ENCODE results near the gene RRP1B.
"Not testable (repeated sequence)": the region's sequence is repeated elsewhere in the genome, so short reads cannot be mapped to it uniquely, and the experiment has no call there.

RRP1B gene

DNA sequence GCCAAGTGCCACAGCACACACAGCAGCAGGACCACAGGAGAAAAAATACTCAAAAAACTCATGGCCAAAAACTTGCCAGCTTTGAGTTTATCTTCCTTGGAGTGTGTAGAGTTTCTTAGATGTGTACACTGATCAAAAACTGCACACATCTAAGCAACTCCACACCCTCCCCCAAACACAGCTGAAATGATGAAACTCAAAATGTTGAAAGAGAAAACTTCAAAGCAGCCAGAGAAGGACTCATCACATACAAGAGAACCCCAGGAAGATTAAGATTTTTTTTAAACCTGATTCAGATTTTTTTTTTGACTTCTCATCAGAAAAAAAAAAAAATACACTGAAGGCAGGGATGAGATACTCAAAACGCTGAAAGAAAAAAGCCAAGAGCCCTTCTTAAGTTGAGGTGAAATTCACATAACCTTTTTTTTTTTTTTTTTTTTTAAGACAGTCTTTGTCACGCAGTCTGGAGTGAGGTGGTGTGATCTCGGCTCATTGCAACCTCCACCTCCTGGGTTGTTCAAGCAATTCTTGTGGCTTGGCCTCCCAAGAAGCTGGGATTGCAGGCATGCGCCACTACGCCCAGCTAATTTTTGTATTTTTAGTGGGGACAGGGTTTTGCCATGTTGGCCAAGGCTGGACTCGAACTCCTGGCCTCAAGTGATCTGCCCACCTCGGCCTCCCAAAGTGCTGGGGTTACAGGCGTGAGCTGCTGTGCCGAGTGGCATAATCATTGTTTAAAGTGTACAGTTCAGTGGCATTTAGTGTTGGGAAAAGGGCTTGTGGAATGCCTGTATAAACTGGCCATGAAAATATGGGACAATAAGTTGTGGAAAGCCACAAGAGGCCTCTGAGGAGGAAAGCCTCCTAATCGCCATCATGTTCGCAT lies 38.6 kb downstream of the RRP1B start:
- H3K9ac ChIP-seq (ENCODE audit: low read length): no peak overlapping the region
- peaks cover 8% of the 10 kb centered on the region for H3K36me3 ChIP-seq (ENCODE audit: control insufficient read depth, insufficient read depth, low read length)
- no peak overlapping the region for H4K8ac ChIP-seq (ENCODE audit: low read depth, low read length)
- H2BK5ac ChIP-seq (ENCODE audit: low read length): no peak overlapping the region
- no peak overlapping the region for H2BK15ac ChIP-seq (replicated peaks; ENCODE audit: low read depth)
- no peaks in the 10 kb centered on the region for H3K79me2 ChIP-seq (ENCODE audit: control insufficient read depth, insufficient read depth, low read length)
- no peak overlapping the region for H4K5ac ChIP-seq (ENCODE audit: low read length)
- H3K18ac ChIP-seq (ENCODE audit: low read length): no peak overlapping the region
- H3K56ac ChIP-seq (ENCODE audit: low read length): no peak overlapping the region
- H3K79me1 ChIP-seq (ENCODE audit: low read length): no peaks in the 10 kb centered on the region
- H3K4me3 ChIP-seq (ENCODE audit: low read length): no peak overlapping the region
- DNase-seq: no peak
- H3K27ac ChIP-seq (ENCODE audit: low read depth, low read length): no peak overlapping the region
- H3K23ac ChIP-seq (ENCODE audit: low read length): no peak overlapping the region
- H3K27me3 ChIP-seq (ENCODE audit: insufficient read depth, low read length, poor library complexity): no peaks in the 10 kb centered on the region
- H2BK120ac ChIP-seq (ENCODE audit: low read depth, low read length): no peak overlapping the region
- no CpG with 5 or more reads among the region's 11 CpGs for WGBS (ENCODE audit: extremely low coverage, insufficient coverage, low lambda C conversion rate)
- no peaks in the 10 kb centered on the region for H3K4me1 ChIP-seq (ENCODE audit: control insufficient read depth, low read depth, low read length)
- no peak overlapping the region for H3K4ac ChIP-seq (ENCODE audit: low read depth, low read length)
- H2AK5ac ChIP-seq (ENCODE audit: low read length): no peak overlapping the region
- no peak overlapping the region for H3K4me2 ChIP-seq (ENCODE audit: low read length)

DNA sequence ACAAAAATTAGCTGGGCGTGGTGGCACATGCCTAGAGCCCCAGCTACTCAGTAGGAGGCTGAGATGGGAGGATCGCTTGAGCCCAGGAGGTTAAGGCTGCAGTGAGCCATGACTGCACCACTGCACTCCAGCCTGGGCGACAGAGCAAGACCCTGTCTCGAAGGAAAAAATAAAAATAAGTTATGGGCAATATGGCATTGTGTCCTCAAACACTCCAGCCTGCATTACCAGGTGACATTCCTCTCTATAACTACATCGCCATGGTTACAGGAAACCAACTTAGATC lies 40.1 kb downstream of the RRP1B start:
- not testable (repeated sequence) for H3K4ac ChIP-seq (ENCODE audit: low read depth, low read length); H3K79me1 ChIP-seq (ENCODE audit: low read length); H4K8ac ChIP-seq (ENCODE audit: low read depth, low read length); H3K9ac ChIP-seq (ENCODE audit: low read length); H2BK15ac ChIP-seq (replicated peaks; ENCODE audit: low read depth); H2AK5ac ChIP-seq (ENCODE audit: low read length); H3K4me2 ChIP-seq (ENCODE audit: low read length); DNase-seq; H2BK5ac ChIP-seq (ENCODE audit: low read length); H3K4me3 ChIP-seq (ENCODE audit: low read length); H3K4me1 ChIP-seq (ENCODE audit: control insufficient read depth, low read depth, low read length); H3K23ac ChIP-seq (ENCODE audit: low read length); H3K18ac ChIP-seq (ENCODE audit: low read length); H2BK120ac ChIP-seq (ENCODE audit: low read depth, low read length); H3K79me2 ChIP-seq (ENCODE audit: control insufficient read depth, insufficient read depth, low read length); H3K56ac ChIP-seq (ENCODE audit: low read length); H4K5ac ChIP-seq (ENCODE audit: low read length); H3K27me3 ChIP-seq (ENCODE audit: insufficient read depth, low read length, poor library complexity); H3K36me3 ChIP-seq (ENCODE audit: control insufficient read depth, insufficient read depth, low read length); H3K27ac ChIP-seq (ENCODE audit: low read depth, low read length)
- WGBS (ENCODE audit: extremely low coverage, insufficient coverage, low lambda C conversion rate): no CpG with 5 or more reads among the region's 5 CpGs

GRCh38 chr21:43699933-43700599 lies 40.7 kb downstream of the RRP1B start:
- Histone ChIP-seq H3K4ac (ENCODE audit: low read depth, low read length) (no peak overlapping the region), H3K4me1 (ENCODE audit: control insufficient read depth, low read depth, low read length) (no peaks in the 10 kb centered on the region), H4K8ac (ENCODE audit: low read depth, low read length) (no peak overlapping the region), H2AK5ac (ENCODE audit: low read length) (no peak overlapping the region), H2BK15ac (replicated peaks; ENCODE audit: low read depth) (no peak overlapping the region), H3K36me3 (ENCODE audit: control insufficient read depth, insufficient read depth, low read length) (no peaks in the 10 kb centered on the region), H3K79me1 (ENCODE audit: low read length) (no peaks in the 10 kb centered on the region), H3K18ac (ENCODE audit: low read length) (no peak overlapping the region), H3K23ac (ENCODE audit: low read length) (no peak overlapping the region), H3K9ac (ENCODE audit: low read length) (no peak overlapping the region), H3K56ac (ENCODE audit: low read length) (no peak overlapping the region), H3K27ac (ENCODE audit: low read depth, low read length) (no peak overlapping the region), H2BK120ac (ENCODE audit: low read depth, low read length) (no peak overlapping the region), H3K79me2 (ENCODE audit: control insufficient read depth, insufficient read depth, low read length) (no peaks in the 10 kb centered on the region), H3K27me3 (ENCODE audit: insufficient read depth, low read length, poor library complexity) (no peaks in the 10 kb centered on the region), H4K5ac (ENCODE audit: low read length) (no peak overlapping the region), H3K4me2 (ENCODE audit: low read length) (no peak overlapping the region), H2BK5ac (ENCODE audit: low read length) (no peak overlapping the region), H3K4me3 (ENCODE audit: low read length) (no peak overlapping the region)
- no peak for DNase-seq
- no CpG with 5 or more reads among the region's 13 CpGs for WGBS (ENCODE audit: extremely low coverage, insufficient coverage, low lambda C conversion rate)

DNA sequence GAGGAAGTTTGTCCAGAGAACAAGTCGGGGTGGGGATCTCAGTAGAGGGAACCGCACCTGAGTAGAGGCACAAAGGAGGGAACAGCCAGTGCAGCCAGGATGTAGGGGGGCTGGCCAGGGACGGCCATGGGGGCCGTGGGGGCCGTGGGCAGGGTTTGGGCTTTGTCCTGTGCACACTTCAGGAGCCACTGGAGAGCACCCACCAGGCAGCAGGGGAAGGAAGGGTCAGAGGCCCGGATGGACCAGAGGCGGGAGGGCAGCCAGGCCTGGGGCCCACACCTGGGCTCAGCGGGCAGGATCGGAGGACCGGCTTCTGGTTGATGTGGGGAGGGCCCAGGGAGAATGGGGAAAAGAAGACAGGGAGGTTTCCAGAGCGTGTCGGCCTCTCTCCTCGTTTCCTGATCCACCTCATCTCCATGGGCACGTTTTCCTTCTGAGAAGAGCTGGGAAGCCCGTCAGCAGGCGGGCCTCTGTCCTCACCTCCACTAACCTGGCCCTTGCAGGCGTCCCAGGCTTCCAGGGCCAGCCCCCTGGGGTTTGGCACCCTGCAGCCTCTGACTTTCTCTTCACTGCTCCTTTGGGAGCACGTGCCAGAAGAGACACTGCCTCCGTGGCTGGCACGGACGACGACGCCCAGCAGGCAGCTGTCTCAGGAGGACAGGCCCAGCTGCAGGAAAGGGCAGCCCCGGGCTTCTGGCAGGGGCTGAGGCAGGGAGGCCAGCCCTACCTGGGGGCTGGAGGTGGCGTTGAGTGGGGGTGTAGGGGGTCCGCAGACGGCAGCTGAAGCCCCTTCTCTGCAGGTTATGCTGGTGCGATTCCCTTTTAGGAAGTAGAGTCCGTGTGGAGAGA lies 42.8 kb downstream of the RRP1B start:
- DNase-seq: no peak
- Histone ChIP-seq H4K5ac (ENCODE audit: low read length) (no peak overlapping the region), H2BK15ac (replicated peaks; ENCODE audit: low read depth) (no peak overlapping the region), H2BK5ac (ENCODE audit: low read length) (no peak overlapping the region), H2AK5ac (ENCODE audit: low read length) (no peak overlapping the region), H4K8ac (ENCODE audit: low read depth, low read length) (no peak overlapping the region), H3K36me3 (ENCODE audit: control insufficient read depth, insufficient read depth, low read length) (no peaks in the 10 kb centered on the region), H2BK120ac (ENCODE audit: low read depth, low read length) (no peak overlapping the region), H3K23ac (ENCODE audit: low read length) (no peak overlapping the region), H3K79me2 (ENCODE audit: control insufficient read depth, insufficient read depth, low read length) (no peaks in the 10 kb centered on the region), H3K79me1 (ENCODE audit: low read length) (no peaks in the 10 kb centered on the region), H3K56ac (ENCODE audit: low read length) (peak overlapping the region; percentile 7), H3K27me3 (ENCODE audit: insufficient read depth, low read length, poor library complexity) (no peaks in the 10 kb centered on the region), H3K9ac (ENCODE audit: low read length) (no peak overlapping the region), H3K4ac (ENCODE audit: low read depth, low read length) (no peak overlapping the region), H3K4me3 (ENCODE audit: low read length) (no peak overlapping the region), H3K4me1 (ENCODE audit: control insufficient read depth, low read depth, low read length) (no peaks in the 10 kb centered on the region), H3K18ac (ENCODE audit: low read length) (no peak overlapping the region), H3K27ac (ENCODE audit: low read depth, low read length) (no peak overlapping the region), H3K4me2 (ENCODE audit: low read length) (no peak overlapping the region)
- no CpG with 5 or more reads among the region's 29 CpGs for WGBS (ENCODE audit: extremely low coverage, insufficient coverage, low lambda C conversion rate)

- Histone ChIP-seq H4K8ac (ENCODE audit: low read depth, low read length) (no peak overlapping the region), H3K27ac (ENCODE audit: low read depth, low read length) (no peak overlapping the region), H3K36me3 (ENCODE audit: control insufficient read depth, insufficient read depth, low read length) (no peaks in the 10 kb centered on the region), H3K27me3 (ENCODE audit: insufficient read depth, low read length, poor library complexity) (no peaks in the 10 kb centered on the region), H3K18ac (ENCODE audit: low read length) (no peak overlapping the region), H3K4me1 (ENCODE audit: control insufficient read depth, low read depth, low read length) (no peaks in the 10 kb centered on the region), H2BK5ac (ENCODE audit: low read length) (no peak overlapping the region), H3K4ac (ENCODE audit: low read depth, low read length) (no peak overlapping the region), H3K56ac (ENCODE audit: low read length) (peak overlapping the region; percentile 7), H3K79me1 (ENCODE audit: low read length) (no peaks in the 10 kb centered on the region), H2BK120ac (ENCODE audit: low read depth, low read length) (no peak overlapping the region), H3K79me2 (ENCODE audit: control insufficient read depth, insufficient read depth, low read length) (no peaks in the 10 kb centered on the region), H2AK5ac (ENCODE audit: low read length) (no peak overlapping the region), H3K9ac (ENCODE audit: low read length) (no peak overlapping the region), H3K4me2 (ENCODE audit: low read length) (no peak overlapping the region), H4K5ac (ENCODE audit: low read length) (no peak overlapping the region), H2BK15ac (replicated peaks; ENCODE audit: low read depth) (no peak overlapping the region), H3K23ac (ENCODE audit: low read length) (no peak overlapping the region), H3K4me3 (ENCODE audit: low read length) (no peak overlapping the region)
- DNase-seq: no peak
- WGBS (ENCODE audit: extremely low coverage, insufficient coverage, low lambda C conversion rate): no CpG with 5 or more reads among the region's 12 CpGs
Observed at GRCh38 chr21:43702785-43703034, 43.4 kb downstream of the RRP1B start.

All from mesendoderm (in vitro differentiated cells).